DMS153 treated with DMSO at 0.1 percent for 48 hours (cell line): ENCODE measurements around the gene PRSS33.

Source experiments
- DNase-seq: peaks from one replicate; lab custom pipeline; 2025; ENCODE audit not compliant: unreplicated experiment; lab: John Stamatoyannopoulos, UW

Gene PRSS33

DNA sequence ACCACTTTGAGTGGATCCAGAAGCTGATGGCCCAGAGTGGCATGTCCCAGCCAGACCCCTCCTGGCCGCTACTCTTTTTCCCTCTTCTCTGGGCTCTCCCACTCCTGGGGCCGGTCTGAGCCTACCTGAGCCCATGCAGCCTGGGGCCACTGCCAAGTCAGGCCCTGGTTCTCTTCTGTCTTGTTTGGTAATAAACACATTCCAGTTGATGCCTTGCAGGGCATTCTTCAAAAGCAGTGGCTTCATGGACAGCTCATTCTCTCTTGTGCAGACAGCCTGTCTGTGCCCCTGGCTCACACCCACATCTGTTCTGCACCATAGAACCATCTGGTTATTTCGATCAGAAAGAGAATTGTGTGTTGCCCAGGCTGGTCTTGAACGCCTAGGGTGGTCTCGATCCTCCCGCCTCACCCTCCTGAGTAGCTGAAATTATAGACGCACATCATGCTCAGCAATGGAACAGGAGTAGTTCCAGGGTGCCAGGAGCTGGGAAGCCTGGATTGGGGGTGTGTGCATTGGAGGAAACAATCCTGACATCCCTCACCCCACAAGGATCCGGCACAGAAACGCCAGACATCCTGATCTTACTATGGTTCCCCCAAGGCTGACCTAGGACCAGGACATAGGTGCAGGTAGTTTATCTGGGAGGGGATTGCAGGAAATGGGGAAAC lies 34.3 kb upstream of the PRSS33 start:
- DNase-seq: no peak

- no peak for DNase-seq
These were observed 33.6 kb upstream of the PRSS33 start for GRCh38 chr16:2820836-2821486.

DNA sequence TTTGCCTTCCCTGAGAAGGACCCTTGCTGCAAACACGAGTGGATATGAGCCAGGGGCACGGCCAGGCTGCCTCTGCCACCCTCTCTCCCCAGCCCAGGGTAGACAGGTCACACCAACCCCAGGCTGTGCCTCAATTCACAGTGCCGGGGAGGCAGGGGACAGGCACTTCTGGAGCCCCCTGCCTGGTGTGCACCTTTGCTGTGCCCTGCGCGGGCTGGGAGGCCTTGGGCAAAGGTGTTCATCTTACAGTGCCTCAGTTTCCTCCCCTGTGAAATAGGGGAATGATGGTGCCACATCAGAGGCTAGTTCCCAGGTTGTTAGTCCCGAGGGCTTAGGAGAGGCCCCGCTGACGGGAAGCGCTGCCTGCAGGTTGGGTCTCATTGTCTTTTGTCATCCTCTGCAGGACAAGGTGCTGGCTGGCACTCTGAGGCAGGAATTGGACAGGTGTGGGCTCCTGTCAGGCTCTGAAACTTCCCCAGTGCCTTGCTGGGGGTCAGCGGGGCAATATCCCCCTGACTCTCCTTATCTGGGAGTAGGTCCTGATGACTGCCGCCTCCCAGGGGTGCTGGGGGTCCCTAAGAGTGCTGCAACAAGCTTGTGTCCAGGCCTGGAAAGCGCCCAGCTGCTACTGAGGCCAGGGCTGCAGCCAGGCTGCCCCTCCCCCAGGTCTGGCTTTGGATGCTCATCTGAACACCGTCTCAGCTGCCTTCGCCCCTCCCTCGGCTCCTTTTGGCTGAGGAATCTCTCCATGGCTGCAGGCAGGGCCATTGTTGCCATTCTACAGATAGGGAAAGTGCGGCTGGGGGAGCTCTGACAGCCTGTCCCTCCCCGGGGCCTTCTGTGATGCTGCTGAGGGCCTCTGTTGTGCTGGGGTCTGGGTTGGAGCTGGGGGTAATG lies 32.8 kb upstream of the PRSS33 start:
- no peak for DNase-seq

GRCh38 chr16:2819179-2819938 lies 32.0 kb upstream of the PRSS33 start:
- no peak for DNase-seq

DNA sequence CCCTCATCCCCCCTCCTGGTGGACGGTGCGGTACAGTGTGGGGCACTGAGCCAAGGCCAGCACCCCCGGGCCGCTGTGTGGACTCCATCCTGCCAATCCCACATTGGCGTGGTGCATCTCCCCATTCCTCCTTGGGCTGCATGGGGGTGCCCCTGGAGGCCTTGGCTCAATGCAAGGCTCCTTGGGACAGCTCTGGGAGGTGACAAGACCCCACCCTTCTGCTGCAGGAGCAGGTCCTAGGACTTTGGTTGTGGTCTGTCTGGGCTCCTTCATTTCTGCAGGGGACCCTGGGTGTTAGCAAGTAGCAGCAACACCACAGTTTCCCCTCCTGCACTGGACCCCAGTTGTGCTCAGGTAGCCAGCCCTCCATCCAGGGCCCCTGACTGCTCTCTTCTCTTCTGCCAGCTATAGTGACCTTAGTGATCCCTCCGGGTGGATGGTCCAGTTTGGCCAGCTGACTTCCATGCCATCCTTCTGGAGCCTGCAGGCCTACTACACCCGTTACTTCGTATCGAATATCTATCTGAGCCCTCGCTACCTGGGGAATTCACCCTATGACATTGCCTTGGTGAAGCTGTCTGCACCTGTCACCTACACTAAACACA lies 31.0 kb upstream of the PRSS33 start:
- no peak for DNase-seq

- no peak for DNase-seq
These were observed 30.2 kb upstream of the PRSS33 start for GRCh38 chr16:2817340-2818271.

GRCh38 chr16:2816751-2817339 lies 29.5 kb upstream of the PRSS33 start, which contains the start of gene PRSS21:
PRSS21 (plus strand) TSS chr16:2817237; CDS start chr16:2817269, 32 bp downstream.
- no peak for DNase-seq

DNA sequence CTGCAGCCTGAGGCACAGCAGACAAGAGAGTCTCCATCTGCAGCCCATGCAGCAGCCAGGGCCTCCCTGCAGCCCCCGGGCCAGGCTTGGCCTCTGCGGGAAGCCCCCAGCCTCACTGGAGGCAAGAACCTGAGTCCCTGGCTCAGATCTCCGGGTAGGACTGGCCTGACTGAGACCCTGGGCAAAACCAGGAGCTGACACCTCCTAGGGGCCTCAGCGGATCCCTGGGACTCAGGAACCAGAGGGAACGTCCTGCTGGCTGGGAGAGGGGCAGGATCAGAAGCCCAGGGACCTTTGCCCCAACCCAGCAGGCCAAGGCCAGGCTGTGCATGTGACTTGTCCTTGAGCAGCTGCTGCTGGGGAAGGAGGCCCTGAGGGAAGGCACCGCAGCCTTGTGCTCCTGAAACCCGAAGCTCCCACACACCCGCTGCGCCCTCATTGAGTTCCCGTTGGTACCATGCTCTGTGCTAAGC lies 28.0 kb upstream of the PRSS33 start:
- no peak for DNase-seq

- DNase-seq: no peak
These were observed 27.4 kb upstream of the PRSS33 start for GRCh38 chr16:2814551-2815298.

- DNase-seq: no peak
These were observed 26.4 kb upstream of the PRSS33 start for GRCh38 chr16:2813771-2814221.

DNA sequence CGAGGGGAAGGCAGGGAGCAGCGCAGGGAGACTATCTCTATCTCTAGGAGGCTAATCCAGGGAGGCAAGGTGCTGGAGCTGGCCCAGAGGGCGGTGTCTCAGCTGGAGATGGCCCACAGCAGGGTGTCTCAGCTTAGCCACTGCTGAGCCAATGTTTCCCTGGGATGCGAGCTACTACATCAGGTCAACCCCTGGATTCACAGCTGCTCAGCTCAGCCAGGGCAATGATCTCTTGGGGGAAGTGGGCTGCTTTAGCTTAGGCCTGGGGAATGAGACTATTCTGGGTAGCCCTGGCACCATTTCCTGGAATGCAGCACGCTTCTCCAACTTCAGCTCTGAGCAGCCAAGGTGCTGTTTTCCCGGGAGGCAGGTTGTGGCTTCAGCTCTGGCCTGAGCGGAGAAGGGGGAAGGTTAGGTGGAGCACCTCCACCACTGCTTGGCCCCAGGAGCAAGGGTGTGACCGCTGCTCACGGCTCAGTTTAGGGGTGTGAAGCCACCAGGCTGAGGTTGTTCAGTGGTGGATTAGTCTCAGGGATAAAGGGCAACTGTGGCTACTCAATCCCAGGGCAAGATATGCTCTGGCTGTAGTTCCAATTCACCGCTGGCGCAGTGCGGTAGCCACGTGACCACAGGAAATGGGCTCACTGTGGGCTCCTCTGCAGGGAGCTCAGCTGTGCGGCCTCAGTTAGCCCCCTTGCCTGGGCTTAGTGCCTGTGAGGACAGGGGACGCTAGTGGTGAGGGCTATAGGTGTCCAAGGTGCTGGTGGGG lies 24.5 kb upstream of the PRSS33 start:
- no peak for DNase-seq

DNA sequence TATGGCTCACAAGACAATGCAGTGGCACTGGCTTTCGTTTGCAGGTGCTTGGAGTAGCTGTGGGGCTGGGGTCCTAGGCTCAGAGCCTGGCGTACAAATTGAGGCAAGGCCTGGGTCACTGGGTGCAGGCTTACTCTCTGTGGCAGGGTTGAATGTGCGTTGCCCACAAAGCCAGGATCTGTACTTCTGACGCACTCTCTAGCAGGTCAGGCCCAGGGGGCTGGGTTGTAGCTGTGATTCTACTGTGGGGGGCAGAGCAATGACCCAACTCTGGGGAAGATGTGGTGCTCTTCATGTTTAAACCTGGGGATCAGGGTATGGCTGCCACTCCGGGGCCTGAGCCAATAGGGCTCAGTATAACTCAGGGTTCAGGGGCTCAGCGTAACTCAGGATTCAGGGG lies 23.3 kb upstream of the PRSS33 start:
- DNase-seq: no peak

DNA sequence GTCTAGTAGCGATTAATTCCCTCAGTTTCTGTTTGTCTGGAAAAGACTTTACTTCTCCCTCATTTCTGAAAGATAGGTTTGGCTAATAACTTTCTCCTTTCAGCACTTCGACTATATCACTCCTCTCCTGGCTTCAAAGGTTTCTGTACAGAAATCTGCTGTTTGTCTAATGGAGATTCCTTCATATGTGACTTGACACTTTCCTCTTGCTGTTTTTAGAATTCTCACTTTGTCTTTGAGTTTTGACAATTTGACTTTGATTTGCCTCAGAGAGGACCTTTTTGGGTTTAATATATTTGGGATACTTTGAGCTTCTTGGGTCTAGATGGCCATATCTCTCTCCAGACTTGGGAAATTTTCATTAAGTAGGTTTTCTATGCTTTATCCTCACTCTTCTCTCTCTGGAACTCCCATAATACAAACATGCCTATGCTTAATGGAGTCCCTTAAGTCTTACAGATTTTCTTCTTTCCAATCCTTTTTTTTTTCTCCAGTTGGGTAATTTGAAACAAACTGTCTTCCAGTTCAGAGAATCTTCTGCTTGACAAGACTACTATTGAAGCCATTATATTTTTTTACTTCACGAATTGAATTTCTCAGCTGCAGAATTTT lies 21.9 kb upstream of the PRSS33 start:
- DNase-seq: no peak

DNA sequence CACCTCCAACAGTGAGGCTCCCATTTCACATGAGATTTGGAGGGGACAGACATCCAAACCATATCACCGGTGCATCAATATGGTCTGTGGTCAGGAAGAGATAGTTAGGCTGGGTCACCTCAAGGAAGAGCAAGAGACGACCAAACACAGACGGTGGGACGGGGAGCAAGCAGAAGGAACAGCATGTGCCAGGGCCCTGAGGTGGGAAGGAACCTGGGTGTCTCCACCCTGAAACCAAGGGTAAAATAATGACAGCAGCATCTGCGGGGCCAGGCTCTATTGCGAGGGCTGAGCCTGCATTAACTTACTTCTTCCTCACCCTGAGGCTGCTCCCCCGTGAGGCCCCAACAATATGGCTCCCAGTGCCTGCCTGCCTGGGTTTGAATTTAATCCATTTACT lies 20.8 kb upstream of the PRSS33 start:
- DNase-seq: no peak

- no peak for DNase-seq
These were observed 18.9 kb upstream of the PRSS33 start for GRCh38 chr16:2806286-2806685.

GRCh38 chr16:2804728-2805127 lies 17.4 kb upstream of the PRSS33 start:
- DNase-seq: no peak

GRCh38 chr16:2803545-2804195 lies 16.3 kb upstream of the PRSS33 start:
- no peak for DNase-seq
